Upper lobe of left lung (tissue), 4 donors: ENCODE results near the gene COX19.

Source experiments
- CTCF ChIP-seq, 6 experiments: fragments of 450-650 bp in 4 of 6; fragments of 200-600 bp in 2 of 6; sonication (generic) in 2 of 6; IDR thresholded peaks; one replicate each; pipeline ENCODE4 v1.5.1; 2016 to 2019; ENCODE audit warnings: antibody characterized with exemption in 6 of 6
- EP300 ChIP-seq, 4 donors: sonication (generic); formaldehyde crosslinking; IDR thresholded peaks; one replicate each; pipeline ENCODE4 v1.5.1; 2017; ENCODE audit warnings: antibody characterized with exemption in 4 of 4, control low read depth in 2 of 4
- POLR2A ChIP-seq, 4 donors: fragments of 450-650 bp; IDR thresholded peaks; one replicate each; pipeline ENCODE4 v1.5.1; 2016 to 2017; ENCODE audit warnings: antibody characterized with exemption in 4 of 4, mild to moderate bottlenecking in 2 of 4

DNA sequence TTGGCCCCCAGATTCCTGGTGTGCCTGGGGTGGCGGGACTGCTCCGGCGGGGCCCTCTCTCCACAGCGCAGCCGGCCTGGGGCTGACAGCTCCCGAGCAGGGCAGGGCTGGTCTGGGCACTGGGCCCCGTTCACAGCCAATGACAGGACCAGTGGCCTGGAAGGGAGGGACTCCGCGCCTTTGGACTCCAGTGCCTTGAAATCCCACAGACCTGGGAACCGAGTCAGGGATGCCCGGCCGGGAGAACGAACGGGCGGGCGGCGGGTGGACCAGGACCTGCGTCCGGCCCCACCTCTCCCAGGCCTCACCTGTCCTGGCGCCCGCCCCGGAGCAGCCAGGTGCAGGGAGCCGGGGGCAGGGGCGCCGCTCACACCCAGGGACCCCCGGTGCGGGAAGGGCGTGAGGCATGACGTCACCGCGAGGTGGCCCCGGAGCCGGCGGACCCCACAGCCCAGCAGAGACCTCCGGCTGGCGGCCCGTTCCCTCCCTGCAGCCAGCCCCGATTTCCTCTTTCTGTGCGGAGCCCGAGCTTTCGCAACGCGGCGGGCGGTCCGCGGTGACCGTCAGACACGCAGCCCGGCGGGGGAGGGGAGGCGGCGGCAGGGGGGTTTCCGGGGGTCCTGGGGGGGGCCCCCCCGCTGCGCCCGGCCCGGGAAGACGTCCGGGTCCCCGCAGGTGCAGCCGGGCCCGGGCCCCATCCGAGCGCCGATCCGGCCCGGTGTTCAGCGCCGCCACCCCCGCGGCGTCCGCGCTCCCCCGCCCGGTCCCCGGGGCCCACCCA lies 21.6 kb downstream of the COX19 start:
- no peak for TF ChIP-seq CTCF (IDR thresholded peaks at IDR 0.05)
- peak in 1 of 4 donors; percentile 10 for TF ChIP-seq POLR2A (IDR thresholded peaks at IDR 0.05)
- TF ChIP-seq EP300 (IDR thresholded peaks at IDR 0.05) = no peak
